GM12878 (cell line): ENCODE results near the gene TAS2R30. TPM values are rescaled to one million over a fixed set of nuclear protein-coding genes. Genes with fewer than 3 reads are reported as not detected.
A peak's percentile ranks its signal among the peaks of the same experiment; 100 is the strongest.

ENCODE experiments used
- ASH2L ChIP-seq: fragments of 300-600, 200-600 bp; sonication (generic); IDR thresholded peaks from 2 replicates; pipeline ENCODE4 v1.6.1; 2017; ENCODE audit warnings: low read depth, mild to moderate bottlenecking, borderline replicate concordance
- BRCA1 ChIP-seq: IDR thresholded peaks from 2 replicates; pipeline ENCODE4 v1.6.1; 2011; ENCODE audit warnings: low read depth, low read length, improper control_type of control experiment
- CBFB ChIP-seq: IDR thresholded peaks from 2 replicates; pipeline ENCODE4 v1.6.1; 2016; ENCODE audit warnings: antibody characterized with exemption, low read depth
- CBX5 ChIP-seq: sonication (generic); IDR thresholded peaks from 2 replicates; pipeline ENCODE4 v1.6.1; 2016; ENCODE audit warnings: low read depth, moderate library complexity, mild to moderate bottlenecking, inconsistent platforms
- CREB1 ChIP-seq: IDR thresholded peaks from 2 replicates; pipeline ENCODE4 v1.6.1; 2012; ENCODE audit warnings: low read depth, mild to moderate bottlenecking, inconsistent platforms
- GABPA ChIP-seq: IDR thresholded peaks from 2 replicates; pipeline ENCODE4 v1.6.1; 2014; ENCODE audit warnings: antibody characterized with exemption, low read depth, mild to moderate bottlenecking, inconsistent platforms
- KDM1A ChIP-seq: fragments of 200-600 bp; sonication (generic); IDR thresholded peaks from 2 replicates; pipeline ENCODE4 v1.6.1; 2016; ENCODE audit warnings: borderline replicate concordance
- NFYB ChIP-seq: IDR thresholded peaks from 2 replicates; pipeline ENCODE4 v1.6.1; 2011; ENCODE audit warnings: low read depth, mild to moderate bottlenecking, low read length, improper control_type of control experiment, moderate library complexity; ENCODE audit not compliant: insufficient read depth
- NKRF ChIP-seq: fragments of 450-650 bp; conservative IDR thresholded peaks from 2 replicates; pipeline ENCODE4 v1.6.1; 2017; ENCODE audit warnings: mild to moderate bottlenecking, moderate library complexity
- NR2C1 ChIP-seq: fragments of 450-650 bp; IDR thresholded peaks from 2 replicates; pipeline ENCODE4 v1.6.1; 2017; ENCODE audit warnings: antibody characterized with exemption, mild to moderate bottlenecking, moderate library complexity
- POLR2AphosphoS2 ChIP-seq: IDR thresholded peaks from 2 replicates; pipeline ENCODE4 v1.6.1; 2011; ENCODE audit warnings: low read depth, mild to moderate bottlenecking, low read length, improper control_type of control experiment, moderate library complexity
- RAD21 ChIP-seq: IDR thresholded peaks from 2 replicates; pipeline ENCODE4 v1.6.1; 2011; ENCODE audit warnings: mild to moderate bottlenecking, low read depth, low read length, moderate library complexity; ENCODE audit not compliant: insufficient read depth
- RAD51 ChIP-seq: fragments of 450-650 bp; IDR thresholded peaks from 2 replicates; pipeline ENCODE4 v1.6.1; 2016; ENCODE audit warnings: moderate library complexity, mild to moderate bottlenecking, inconsistent platforms
- RB1 ChIP-seq: fragments of 450-650 bp; formaldehyde crosslinking; IDR thresholded peaks from 2 replicates; pipeline ENCODE4 v1.6.1; 2017; ENCODE audit warnings: mild to moderate bottlenecking, borderline replicate concordance
- SIN3A ChIP-seq: IDR thresholded peaks from 2 replicates; pipeline ENCODE4 v1.6.1; 2012; ENCODE audit warnings: low read depth, low read length, improper control_type of control experiment
- SREBF1 ChIP-seq: IDR thresholded peaks from 2 replicates; pipeline ENCODE4 v1.6.1; 2012; ENCODE audit warnings: mild to moderate bottlenecking, low read length
- SREBF2 ChIP-seq: IDR thresholded peaks from 2 replicates; pipeline ENCODE4 v1.6.1; 2012; ENCODE audit warnings: mild to moderate bottlenecking, low read length
- SUPT20H ChIP-seq: IDR thresholded peaks from 2 replicates; pipeline ENCODE4 v1.6.1; 2011; ENCODE audit warnings: low read depth, mild to moderate bottlenecking, low read length, moderate library complexity, borderline replicate concordance; ENCODE audit not compliant: control insufficient read depth
- TBL1XR1 ChIP-seq: IDR thresholded peaks from 2 replicates; pipeline ENCODE4 v1.6.1; 2012; ENCODE audit warnings: low read depth, low read length, improper control_type of control experiment
- TCF7 ChIP-seq: IDR thresholded peaks from 2 replicates; pipeline ENCODE4 v1.6.1; 2014; ENCODE audit warnings: antibody characterized with exemption, borderline replicate concordance
- WRNIP1 ChIP-seq: IDR thresholded peaks from 2 replicates; pipeline ENCODE4 v1.6.1; 2011; ENCODE audit warnings: low read depth, low read length, improper control_type of control experiment, borderline replicate concordance
- ZZZ3 ChIP-seq: IDR thresholded peaks from 2 replicates; pipeline ENCODE4 v1.6.1; 2011; ENCODE audit warnings: low read depth; ENCODE audit not compliant: control insufficient read depth, insufficient read length
- polyA plus RNA-seq, 11 experiments: library from polyadenylated mRNA; depleted of rRNA in 4 of 11; unstranded in 6 of 11; stranded (reverse) in 5 of 11; fragments of >200 nt; fragmentation: Nextera tagmentation in 4 of 11; fragmentation: Illumina TruSeq in 1 of 11; extraction: Ambion mirVana in 4 of 11; extraction: Trizol in 1 of 11; gene quantifications; 1 replicate in 1 of 11; 2 replicates in 10 of 11; pipeline versions ENCODE4 v1.2.1 to v1.2.3, GENCODE V29; 2011 to 2016; ENCODE audit warnings: inconsistent platforms in 2 of 11, missing spikeins in 2 of 11, low read depth in 1 of 11
- small RNA-seq: library from RNA; depleted of rRNA; stranded (forward); fragments of <200 nt; gene quantifications from one replicate; pipeline ENCODE3, GENCODE V24; 2014
- total RNA-seq, 4 experiments: library from RNA; depleted of rRNA in 3 of 4; stranded (reverse); fragments of >200 nt in 3 of 4; fragmentation: Illumina TruSeq in 1 of 4; extraction: Trizol in 1 of 4; gene quantifications; 2 replicates each; pipeline versions ENCODE4 v1.2.1 to v1.2.3, GENCODE V29; 2013 to 2021

TAS2R30 gene
- total and polyA plus RNA-seq, 10 of the 15 experiments (the other 5 are each of a cell fraction or from before 2014, with no cell fraction given), result 0.09 to 5.9 (median 0.54) TPM; not detected in 3

GRCh38 chr12:11085419-11085818 is 49.0 kb downstream of the TAS2R30 start (continued):
- TF ChIP-seq CREB1 (0 out of 2 replicates have a peak, but pooled peaks have one; percentile 30), GABPA (peak; percentile 24; the same call in 1 of the 2 replicates), RAD51 (no peak), NFYB (no peak), SIN3A (no peak), TBL1XR1 (no peak), NR2C1 (no peak), SREBF1 (no peak), TCF7 (no peak), BRCA1 (no peak), ZZZ3 (no peak), NKRF (no peak), KDM1A (no peak), RB1 (no peak), WRNIP1 (no peak), CBFB (no peak), RAD21 (no peak), CBX5 (no peak), ASH2L (no peak), SREBF2 (no peak), POLR2AphosphoS2 (no peak), SUPT20H (no peak)

Small RNA genes lying within 50 kb of the gene (small RNA-seq; reads per million reads assigned to genes)
- not detected for gene AC018630.1

Other genes with a start within 250 kb of the TAS2R30 start
Only the 7 nearest of the 13 such genes appear.
- gene TAS2R19, start 112.0 kb downstream of the TAS2R30 start, total RNA-seq (2014; rRNA removed), result 5.2 and 8.0 TPM in 2 replicates
- gene TAS2R19, start 112.0 kb downstream of the TAS2R30 start, total RNA-seq (2014; rRNA removed; fragmentation: Illumina TruSeq; extraction: Trizol), result 6.9 and 8.3 TPM in 2 replicates
- 1.4 and 2.7 TPM in 2 replicates for gene TAS2R19, start 112.0 kb downstream of the TAS2R30 start, total RNA-seq (2021)
- gene TAS2R19, start 112.0 kb downstream of the TAS2R30 start, polyA plus RNA-seq (2011; rRNA removed), result 1.6 and 1.7 TPM in 2 replicates
- 0.46 and 0.48 TPM in 2 replicates for gene TAS2R19, start 112.0 kb downstream of the TAS2R30 start, polyA plus RNA-seq (2014; fragmentation: Illumina TruSeq; extraction: Trizol)
- gene TAS2R19, start 112.0 kb downstream of the TAS2R30 start, polyA plus RNA-seq (2014; fragmentation: Nextera tagmentation; extraction: Ambion mirVana), result under 1 TPM; 0.16 to 0.18 TPM
- gene TAS2R19, start 112.0 kb downstream of the TAS2R30 start, polyA plus RNA-seq (2014; rRNA removed), result 0.10 and 0.32 TPM in 2 replicates
- gene TAS2R19, start 112.0 kb downstream of the TAS2R30 start, polyA plus RNA-seq (2016; fragmentation: Nextera tagmentation; extraction: Ambion mirVana), result under 1 TPM in 1 of 2 experiments, not detected in 1; 0.20 TPM
- gene TAS2R31, start 103.2 kb downstream of the TAS2R30 start, total RNA-seq (2014; rRNA removed), result 3.4 and 6.2 TPM in 2 replicates
- gene TAS2R31, start 103.2 kb downstream of the TAS2R30 start, total RNA-seq (2014; rRNA removed; fragmentation: Illumina TruSeq; extraction: Trizol), result 4.9 and 6.9 TPM in 2 replicates
- 2.7 and 2.9 TPM in 2 replicates for gene TAS2R31, start 103.2 kb downstream of the TAS2R30 start, total RNA-seq (2021)
- gene TAS2R31, start 103.2 kb downstream of the TAS2R30 start, polyA plus RNA-seq (2011; rRNA removed), result 1.2 and 2.7 TPM in 2 replicates
- 0.84 TPM in 1 of 2 replicates, not detected in the other for gene TAS2R31, start 103.2 kb downstream of the TAS2R30 start, polyA plus RNA-seq (2014; fragmentation: Illumina TruSeq; extraction: Trizol)
- under 1 TPM; 0.09 to 0.71 TPM for gene TAS2R31, start 103.2 kb downstream of the TAS2R30 start, polyA plus RNA-seq (2014; fragmentation: Nextera tagmentation; extraction: Ambion mirVana)
- gene TAS2R31, start 103.2 kb downstream of the TAS2R30 start, polyA plus RNA-seq (2014; rRNA removed), result 0.40 and 0.46 TPM in 2 replicates
- under 1 TPM; 0.33 to 0.68 TPM for gene TAS2R31, start 103.2 kb downstream of the TAS2R30 start, polyA plus RNA-seq (2016; fragmentation: Nextera tagmentation; extraction: Ambion mirVana)
- gene TAS2R46, start 72.3 kb downstream of the TAS2R30 start, total RNA-seq (2014; rRNA removed), result 2.5 and 3.8 TPM in 2 replicates
- gene TAS2R46, start 72.3 kb downstream of the TAS2R30 start, total RNA-seq (2014; rRNA removed; fragmentation: Illumina TruSeq; extraction: Trizol), result 2.8 and 3.8 TPM in 2 replicates
- 1.3 TPM in 2 replicates for gene TAS2R46, start 72.3 kb downstream of the TAS2R30 start, total RNA-seq (2021)
- gene TAS2R46, start 72.3 kb downstream of the TAS2R30 start, polyA plus RNA-seq (2011; rRNA removed), result 0.31 and 0.48 TPM in 2 replicates
- 0.07 TPM in 1 of 2 replicates, not detected in the other for gene TAS2R46, start 72.3 kb downstream of the TAS2R30 start, polyA plus RNA-seq (2014; fragmentation: Illumina TruSeq; extraction: Trizol)
- gene TAS2R46, start 72.3 kb downstream of the TAS2R30 start, polyA plus RNA-seq (2014; fragmentation: Nextera tagmentation; extraction: Ambion mirVana), result not detected
- gene TAS2R46, start 72.3 kb downstream of the TAS2R30 start, polyA plus RNA-seq (2014; rRNA removed), result 0.23 TPM in 1 of 2 replicates, not detected in the other
- under 1 TPM; 0.44 to 0.66 TPM for gene TAS2R46, start 72.3 kb downstream of the TAS2R30 start, polyA plus RNA-seq (2016; fragmentation: Nextera tagmentation; extraction: Ambion mirVana)
- 2.1 TPM in 2 replicates for gene TAS2R43, start 42.3 kb downstream of the TAS2R30 start, total RNA-seq (2014; rRNA removed)
- 2.1 and 2.7 TPM in 2 replicates for gene TAS2R43, start 42.3 kb downstream of the TAS2R30 start, total RNA-seq (2014; rRNA removed; fragmentation: Illumina TruSeq; extraction: Trizol)
- gene TAS2R43, start 42.3 kb downstream of the TAS2R30 start, total RNA-seq (2021), result 0.45 and 0.80 TPM in 2 replicates
- 0.39 and 0.81 TPM in 2 replicates for gene TAS2R43, start 42.3 kb downstream of the TAS2R30 start, polyA plus RNA-seq (2011; rRNA removed)
- 0.09 TPM in 1 of 2 replicates, not detected in the other for gene TAS2R43, start 42.3 kb downstream of the TAS2R30 start, polyA plus RNA-seq (2014; fragmentation: Illumina TruSeq; extraction: Trizol)
- gene TAS2R43, start 42.3 kb downstream of the TAS2R30 start, polyA plus RNA-seq (2014; fragmentation: Nextera tagmentation; extraction: Ambion mirVana), result not detected
- not detected in 2 replicates for gene TAS2R43, start 42.3 kb downstream of the TAS2R30 start, polyA plus RNA-seq (2014; rRNA removed)
- gene TAS2R43, start 42.3 kb downstream of the TAS2R30 start, polyA plus RNA-seq (2016; fragmentation: Nextera tagmentation; extraction: Ambion mirVana), result not detected
- gene SMIM10L1, start 36.5 kb upstream of the TAS2R30 start, total RNA-seq (2014; rRNA removed), result 7.7 and 8.7 TPM in 2 replicates
- gene SMIM10L1, start 36.5 kb upstream of the TAS2R30 start, total RNA-seq (2014; rRNA removed; fragmentation: Illumina TruSeq; extraction: Trizol), result 7.4 and 7.6 TPM in 2 replicates
- gene SMIM10L1, start 36.5 kb upstream of the TAS2R30 start, total RNA-seq (2021), result 8.4 and 8.9 TPM in 2 replicates
- 7.0 and 11.2 TPM in 2 replicates for gene SMIM10L1, start 36.5 kb upstream of the TAS2R30 start, polyA plus RNA-seq (2011; rRNA removed)
- 6.8 and 8.3 TPM in 2 replicates for gene SMIM10L1, start 36.5 kb upstream of the TAS2R30 start, polyA plus RNA-seq (2014; fragmentation: Illumina TruSeq; extraction: Trizol)
- 1 to 10 TPM; 3.3 to 4.4 TPM for gene SMIM10L1, start 36.5 kb upstream of the TAS2R30 start, polyA plus RNA-seq (2014; fragmentation: Nextera tagmentation; extraction: Ambion mirVana)
- 9.8 and 10.5 TPM in 2 replicates for gene SMIM10L1, start 36.5 kb upstream of the TAS2R30 start, polyA plus RNA-seq (2014; rRNA removed)
- 1 to 10 TPM; 9.1 to 9.4 TPM for gene SMIM10L1, start 36.5 kb upstream of the TAS2R30 start, polyA plus RNA-seq (2016; fragmentation: Nextera tagmentation; extraction: Ambion mirVana)
- not detected in 2 replicates for gene TAS2R42, start 52.3 kb upstream of the TAS2R30 start, total RNA-seq (2014; rRNA removed)
- gene TAS2R42, start 52.3 kb upstream of the TAS2R30 start, total RNA-seq (2014; rRNA removed; fragmentation: Illumina TruSeq; extraction: Trizol), result not detected in 2 replicates
- not detected in 2 replicates for gene TAS2R42, start 52.3 kb upstream of the TAS2R30 start, total RNA-seq (2021)
- gene TAS2R42, start 52.3 kb upstream of the TAS2R30 start, polyA plus RNA-seq (2011; rRNA removed), result not detected in 2 replicates
- not detected in 2 replicates for gene TAS2R42, start 52.3 kb upstream of the TAS2R30 start, polyA plus RNA-seq (2014; fragmentation: Illumina TruSeq; extraction: Trizol)
- gene TAS2R42, start 52.3 kb upstream of the TAS2R30 start, polyA plus RNA-seq (2014; fragmentation: Nextera tagmentation; extraction: Ambion mirVana), result not detected
- gene TAS2R42, start 52.3 kb upstream of the TAS2R30 start, polyA plus RNA-seq (2014; rRNA removed), result not detected in 2 replicates
- gene TAS2R42, start 52.3 kb upstream of the TAS2R30 start, polyA plus RNA-seq (2016; fragmentation: Nextera tagmentation; extraction: Ambion mirVana), result not detected
- gene PRB3, start 135.1 kb upstream of the TAS2R30 start, total RNA-seq (2014; rRNA removed), result not detected in 2 replicates
- not detected in 2 replicates for gene PRB3, start 135.1 kb upstream of the TAS2R30 start, total RNA-seq (2014; rRNA removed; fragmentation: Illumina TruSeq; extraction: Trizol)
- not detected in 2 replicates for gene PRB3, start 135.1 kb upstream of the TAS2R30 start, total RNA-seq (2021)
- not detected in 2 replicates for gene PRB3, start 135.1 kb upstream of the TAS2R30 start, polyA plus RNA-seq (2011; rRNA removed)
- not detected in 2 replicates for gene PRB3, start 135.1 kb upstream of the TAS2R30 start, polyA plus RNA-seq (2014; fragmentation: Illumina TruSeq; extraction: Trizol)
- not detected for gene PRB3, start 135.1 kb upstream of the TAS2R30 start, polyA plus RNA-seq (2014; fragmentation: Nextera tagmentation; extraction: Ambion mirVana)
- not detected in 2 replicates for gene PRB3, start 135.1 kb upstream of the TAS2R30 start, polyA plus RNA-seq (2014; rRNA removed)
- not detected for gene PRB3, start 135.1 kb upstream of the TAS2R30 start, polyA plus RNA-seq (2016; fragmentation: Nextera tagmentation; extraction: Ambion mirVana)